Activated CD4-positive, alpha-beta T cell treated with anti-CD3 and anti-CD28 coated beads, Interleukin-2, amount 50 U/mL, for 48 hours (primary cell): ENCODE results near the gene ROBO1.

Experiments used
- DNase-seq, 2 experiments: peaks; one replicate each; pipeline ENCODE4 v3.0.0-alpha.2; 2020

ROBO1 gene

DNA sequence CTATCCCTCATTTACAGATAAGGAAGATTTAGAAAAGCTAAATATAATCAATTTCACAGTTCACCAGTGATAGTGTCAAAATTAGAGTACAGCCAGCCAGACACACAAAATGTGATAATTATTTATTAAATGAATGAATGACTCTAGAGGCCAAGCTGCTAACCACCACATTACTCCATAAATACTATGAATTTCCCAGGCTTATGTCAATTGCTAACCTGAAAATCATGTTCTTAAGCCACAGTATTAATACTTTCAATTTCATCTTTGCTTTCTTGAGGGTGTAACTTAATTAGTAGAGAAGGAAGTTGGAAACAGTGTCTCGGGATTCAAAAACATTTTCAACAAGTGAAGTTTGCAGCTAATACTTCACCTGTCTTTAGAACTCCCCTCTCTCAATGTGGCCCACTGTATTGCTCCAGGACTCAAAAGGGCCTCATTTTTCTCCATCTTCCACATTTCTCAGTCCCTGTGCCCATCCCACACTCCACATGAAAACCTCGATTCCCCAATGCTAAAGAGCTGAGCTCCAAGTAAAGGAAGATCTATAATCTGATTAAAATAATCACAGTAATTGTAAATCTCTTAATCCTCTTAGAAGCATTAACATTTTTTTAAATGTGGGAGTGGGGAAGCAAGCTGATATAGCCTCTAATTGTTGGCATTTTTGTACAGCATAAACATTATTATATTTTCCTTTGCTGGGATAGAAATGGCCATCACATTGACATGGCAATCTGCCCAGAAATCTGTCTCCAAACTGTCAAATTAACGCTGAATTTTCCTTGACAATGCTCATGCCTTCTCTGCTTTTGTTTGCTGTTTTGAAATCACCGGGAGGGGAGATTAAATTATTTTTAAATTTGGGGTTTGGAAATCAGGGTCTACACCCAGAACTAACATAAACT is 765.1 kb downstream of the ROBO1 start:
- DNase-seq, result no peak

GRCh38 chr3:79001255-79001654 is 766.5 kb downstream of the ROBO1 start:
- no peak for DNase-seq

GRCh38 chr3:78999139-78999538 is 768.7 kb downstream of the ROBO1 start:
- no peak for DNase-seq

DNA sequence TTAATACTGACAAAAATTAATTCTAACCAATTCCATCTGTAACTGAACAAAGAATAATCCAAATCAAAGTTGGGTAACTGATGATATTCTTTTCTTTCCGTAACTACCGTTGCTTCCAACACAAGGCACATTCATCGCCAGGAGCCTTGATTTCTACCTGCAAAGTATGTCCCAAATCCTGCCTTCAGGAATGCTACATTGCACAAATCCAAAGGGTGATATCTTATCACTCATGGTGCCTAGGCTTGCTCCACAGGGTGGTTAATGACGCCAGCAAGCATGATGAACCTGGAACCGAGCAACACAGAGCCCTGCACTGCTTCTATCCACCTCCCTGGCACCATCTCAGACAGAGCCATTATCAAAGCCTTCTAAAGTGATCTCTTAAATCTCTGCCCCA is 772.7 kb downstream of the ROBO1 start:
- no peak for DNase-seq

DNA sequence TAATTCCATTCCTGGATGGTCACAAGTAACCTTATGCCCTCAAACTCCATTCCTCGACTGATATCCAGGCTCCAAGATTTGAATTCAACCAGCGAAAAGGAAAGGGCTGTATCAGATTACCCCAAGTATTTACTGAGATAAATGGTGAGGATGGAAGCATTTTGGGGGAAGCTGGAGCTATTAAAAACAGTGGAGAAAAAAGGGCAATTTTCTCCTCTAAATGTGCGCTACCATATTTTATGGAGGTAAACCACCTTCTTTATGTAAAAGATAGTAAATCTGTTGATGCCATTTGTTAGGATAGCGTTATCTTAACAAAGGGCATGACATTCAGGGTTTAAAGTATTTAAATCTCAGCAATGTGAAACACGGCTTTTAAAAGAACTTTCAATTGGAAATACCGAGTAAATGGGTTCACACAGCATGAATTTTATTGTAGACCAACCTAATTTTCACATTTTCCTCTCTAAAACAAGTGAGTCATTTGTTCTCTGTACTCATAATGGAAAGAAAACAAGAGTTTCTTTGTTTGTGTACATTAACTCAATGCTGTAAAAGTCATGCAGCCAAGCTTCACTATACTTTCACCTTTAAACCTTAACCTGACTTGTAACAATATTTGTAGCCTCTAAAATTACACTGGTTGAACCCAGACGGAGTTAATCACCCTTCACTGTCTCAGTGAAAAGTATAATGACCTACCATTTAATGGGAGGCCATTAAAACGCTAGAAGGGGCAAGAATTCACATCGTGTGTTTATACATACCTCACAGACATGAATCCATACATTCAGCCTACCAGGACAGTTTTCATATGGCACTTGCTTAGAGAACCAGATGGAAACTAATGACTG is 773.4 kb downstream of the ROBO1 start:
- DNase-seq, result no peak

DNA sequence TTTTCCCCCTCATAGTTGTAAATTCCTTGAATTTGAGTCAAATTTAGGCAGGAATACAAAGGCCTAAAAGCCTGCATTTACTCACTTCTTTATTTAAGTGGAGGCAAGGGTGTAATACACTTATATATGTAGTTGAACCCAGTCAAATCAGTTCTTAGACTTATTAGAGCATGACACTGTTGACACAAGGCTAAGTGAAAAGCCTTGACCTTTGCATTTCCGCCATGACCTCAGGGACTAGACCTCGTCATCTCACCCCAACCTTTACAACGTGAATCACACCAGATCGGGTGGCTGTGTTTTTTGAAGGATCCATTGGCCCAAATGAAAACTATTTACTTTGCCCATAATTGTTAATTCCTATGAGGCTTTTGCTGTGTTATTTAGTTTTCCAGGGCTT is 774.4 kb downstream of the ROBO1 start:
- DNase-seq, result no peak

GRCh38 chr3:78992830-78993229 is 775.0 kb downstream of the ROBO1 start:
- no peak for DNase-seq

- DNase-seq, result no peak
Observed at GRCh38 chr3:78992400-78992799, 775.4 kb downstream of the ROBO1 start.

- DNase-seq, result no peak
Observed at GRCh38 chr3:78991656-78992055, 776.1 kb downstream of the ROBO1 start.

DNA sequence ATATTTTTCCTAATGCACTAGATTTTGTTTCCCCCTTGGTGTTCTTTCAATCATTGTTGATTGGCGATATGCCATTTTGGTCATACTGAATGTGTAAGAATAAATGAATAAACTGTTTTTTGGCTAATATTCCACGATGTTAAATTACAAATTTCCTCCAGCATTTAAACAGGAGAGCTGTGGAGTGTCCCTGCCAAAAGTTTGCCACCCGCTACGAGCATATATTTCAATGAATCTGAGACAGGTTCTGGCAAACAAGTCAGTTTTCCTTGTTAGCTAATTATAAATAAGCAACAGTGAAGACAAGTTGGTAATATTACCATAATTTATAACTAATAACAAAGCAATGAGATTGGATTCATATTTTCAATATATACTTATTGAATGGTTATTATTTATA is 777.6 kb downstream of the ROBO1 start:
- DNase-seq, result no peak

DNA sequence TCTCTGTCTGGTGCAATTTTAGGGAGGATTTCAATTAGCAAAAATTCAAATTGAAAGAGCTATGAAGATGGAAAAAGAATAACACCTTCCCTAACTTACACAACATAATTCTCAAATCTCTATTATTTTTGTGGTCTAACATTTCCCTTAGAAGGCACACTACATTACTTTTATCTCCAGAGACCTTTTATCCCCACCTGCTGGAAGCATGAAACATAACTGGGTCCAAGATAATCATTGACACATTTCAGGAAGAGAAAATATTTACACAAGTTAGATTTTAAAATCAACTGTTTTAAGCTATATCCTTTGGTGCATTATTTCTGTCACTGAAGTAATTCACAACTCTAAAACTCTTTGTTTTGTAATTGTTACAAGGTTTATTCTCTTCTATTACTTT is 779.5 kb downstream of the ROBO1 start:
- no peak for DNase-seq

GRCh38 chr3:78986416-78987101 is 781.2 kb downstream of the ROBO1 start:
- no peak for DNase-seq

- no peak for DNase-seq
Observed at GRCh38 chr3:78985981-78986380, 781.8 kb downstream of the ROBO1 start.

DNA sequence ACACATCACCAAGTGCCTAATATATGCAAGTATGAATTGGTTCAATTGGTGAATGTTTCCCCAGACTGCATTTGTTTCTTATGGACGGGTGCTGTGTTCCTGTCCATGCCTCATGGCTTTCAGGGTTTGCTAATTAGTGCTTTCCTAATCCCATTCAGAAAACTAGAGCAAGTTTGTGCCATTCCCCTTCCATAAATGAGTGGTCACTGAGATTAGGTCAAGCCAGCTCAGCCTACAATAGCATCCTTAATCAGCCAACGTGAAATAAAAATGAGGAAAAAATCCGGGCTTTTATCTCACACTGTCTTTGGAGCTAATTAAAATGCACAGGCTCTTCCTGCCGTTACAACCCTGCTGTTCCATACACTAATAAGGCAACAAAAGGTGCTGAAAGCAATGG is 788.8 kb downstream of the ROBO1 start:
- DNase-seq, result no peak

DNA sequence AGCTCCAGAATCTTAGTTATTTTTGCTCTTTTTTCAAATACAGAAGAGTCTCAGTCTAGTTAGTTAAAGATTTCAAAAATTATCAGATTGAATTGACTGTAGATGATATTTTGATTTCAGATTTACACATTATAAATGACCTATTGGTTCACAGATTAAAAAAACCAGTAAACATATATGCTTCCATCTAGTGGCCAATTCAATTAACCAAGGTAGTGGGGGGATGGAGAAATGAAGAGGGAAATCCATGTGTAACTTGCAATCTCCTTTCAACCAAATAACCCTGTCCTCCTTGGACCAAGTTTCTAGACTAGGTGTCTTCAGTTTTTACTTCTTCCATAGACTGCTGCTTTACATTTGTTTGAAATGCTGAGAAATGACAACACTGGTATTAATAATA is 789.8 kb downstream of the ROBO1 start:
- DNase-seq, result no peak

DNA sequence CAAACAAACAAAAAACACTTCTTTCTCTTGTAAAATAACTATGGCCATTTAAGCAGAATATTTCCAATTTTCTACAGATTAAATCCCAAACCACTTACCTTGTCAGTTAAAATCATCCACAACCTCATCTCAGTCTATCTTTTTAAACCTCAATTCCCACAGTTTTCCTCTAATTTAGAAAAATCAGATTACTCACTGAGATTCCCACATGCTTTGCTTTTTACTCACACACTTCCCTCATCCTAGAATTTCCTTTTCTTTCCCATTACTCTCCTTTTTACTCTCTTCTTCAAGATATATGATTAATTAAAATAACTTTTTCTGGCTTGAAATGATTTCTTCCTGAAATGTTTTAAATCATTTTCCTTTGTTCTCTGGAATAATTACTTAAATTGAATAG is 790.7 kb downstream of the ROBO1 start:
- DNase-seq, result no peak

GRCh38 chr3:78976200-78976599 is 791.6 kb downstream of the ROBO1 start:
- DNase-seq, result no peak

DNA sequence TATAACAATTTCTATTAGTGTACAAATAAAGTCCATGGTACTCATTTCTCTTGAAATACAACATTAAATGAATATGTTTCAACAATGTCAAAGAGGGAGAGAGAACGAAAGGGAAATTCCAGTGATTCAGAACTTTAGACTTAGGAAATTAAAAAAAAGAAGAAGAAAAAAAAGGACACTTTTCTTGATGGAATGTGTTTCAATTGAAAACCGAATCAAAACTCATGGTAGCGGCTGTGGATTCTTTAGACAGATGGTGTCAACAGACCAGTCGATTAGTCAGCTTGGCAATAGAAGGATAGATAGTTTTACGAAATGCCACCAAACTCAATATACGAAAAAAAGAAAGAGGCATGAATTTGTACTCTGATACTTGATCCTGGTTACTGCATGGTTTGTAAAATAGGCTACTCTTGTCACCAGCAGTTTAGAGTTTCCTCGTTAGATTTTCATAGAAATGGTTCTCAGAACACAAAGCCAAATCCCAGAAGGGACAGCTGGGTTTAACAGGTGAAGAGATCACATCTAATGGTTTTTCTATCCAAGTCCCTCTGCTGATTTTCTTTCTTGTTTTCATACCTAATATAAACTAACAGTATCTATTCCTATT is 793.5 kb downstream of the ROBO1 start:
- DNase-seq, result no peak

DNA sequence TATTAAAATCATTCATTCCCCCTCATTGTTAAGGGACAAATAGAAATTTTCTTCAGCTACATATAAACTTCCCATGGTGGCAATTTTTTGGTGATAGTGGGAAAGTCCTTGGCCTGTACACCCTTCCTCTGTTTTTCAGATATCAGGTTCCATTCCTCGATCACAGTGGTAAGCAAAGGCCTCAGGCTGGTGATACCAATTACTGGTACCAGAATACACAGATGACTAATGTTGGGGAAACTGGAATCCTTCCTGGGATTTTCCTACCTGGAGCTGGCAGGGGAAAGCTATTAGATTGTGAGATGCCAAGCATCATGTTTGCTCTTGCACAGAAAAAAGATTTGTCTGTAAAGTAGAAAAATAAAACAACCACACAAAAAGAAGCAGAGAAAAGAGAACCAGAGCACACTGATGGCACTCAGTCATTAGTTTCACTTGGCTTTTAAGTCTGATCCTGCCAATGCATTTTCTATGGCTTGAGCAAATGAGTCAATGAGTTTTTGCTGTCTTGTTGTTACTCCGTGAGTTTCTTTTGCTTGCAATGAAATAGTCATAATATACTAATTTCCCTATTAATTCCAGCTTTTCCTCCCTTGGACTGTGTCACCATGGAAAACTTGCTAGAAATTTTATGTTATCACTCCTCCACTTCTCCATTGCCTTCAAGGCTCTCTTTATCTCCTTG is 795.0 kb downstream of the ROBO1 start:
- DNase-seq, result no peak

- DNase-seq, result no peak
Observed at GRCh38 chr3:78970656-78971055, 797.1 kb downstream of the ROBO1 start.

DNA sequence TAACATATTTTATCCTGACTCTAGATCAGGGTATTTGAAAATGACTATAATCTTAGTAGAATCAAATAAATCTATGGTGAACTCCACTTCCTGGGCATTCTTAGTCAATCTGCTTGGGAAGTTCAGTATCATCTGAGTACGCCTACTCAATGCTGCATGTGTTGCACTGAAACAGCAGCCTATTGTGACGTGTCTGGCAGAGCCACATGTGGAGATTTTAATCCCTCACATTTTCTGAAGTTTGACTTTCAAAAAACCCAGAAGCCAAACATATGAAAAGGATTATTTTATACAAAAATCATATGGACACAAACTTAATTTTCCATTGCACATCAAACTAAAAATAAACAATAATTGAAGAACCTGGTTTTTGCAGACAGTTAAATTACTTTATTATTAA is 798.3 kb downstream of the ROBO1 start:
- no peak for DNase-seq

DNA sequence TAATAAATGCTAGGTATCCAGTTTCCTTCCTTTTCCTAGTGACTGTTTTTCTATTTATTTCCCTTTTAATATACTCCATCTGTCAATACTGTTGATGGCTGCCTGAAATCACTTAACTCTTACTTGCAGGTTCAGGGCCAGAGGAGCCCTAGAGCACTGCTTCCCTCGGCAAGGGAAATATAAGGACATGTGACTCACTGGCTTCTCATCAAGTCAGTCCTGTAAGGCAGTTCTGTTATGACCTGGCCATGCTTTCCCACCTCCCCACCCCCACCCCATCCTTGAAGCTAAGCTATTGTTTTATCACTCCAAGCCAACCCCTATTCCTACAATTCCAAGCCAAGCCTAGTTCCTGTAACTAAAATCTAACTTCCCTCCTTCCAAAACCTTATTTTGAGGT is 800.7 kb downstream of the ROBO1 start:
- no peak for DNase-seq
